NOMO-1 (cell line): ENCODE results near the gene USP32.
A peak's percentile ranks its signal among the peaks of the same experiment; 100 is the strongest.

Source experiments
- DNase-seq, 2 experiments: peaks; one replicate each; lab custom pipeline; 2025; ENCODE audit not compliant: unreplicated experiment in 2 of 2; lab: John Stamatoyannopoulos, UW

The USP32 gene

GRCh38 chr17:60160829-60161501 is 231.0 kb downstream of the USP32 start:
- DNase-seq = no peak

GRCh38 chr17:60159479-60159866 is 232.5 kb downstream of the USP32 start:
- no peak for DNase-seq

GRCh38 chr17:60158751-60159478 is 233.0 kb downstream of the USP32 start:
- DNase-seq = no peak

GRCh38 chr17:60157487-60158040 is 234.4 kb downstream of the USP32 start:
- no peak for DNase-seq

- no peak for DNase-seq
Observed at GRCh38 chr17:60156746-60157145, 235.2 kb downstream of the USP32 start.

- no peak for DNase-seq
Observed at GRCh38 chr17:60155815-60156214, 236.1 kb downstream of the USP32 start.

- DNase-seq = no peak
Observed at GRCh38 chr17:60155427-60155814, 236.5 kb downstream of the USP32 start.

GRCh38 chr17:60154616-60155426 is 237.1 kb downstream of the USP32 start:
- no peak for DNase-seq

- DNase-seq = no peak
Observed at GRCh38 chr17:60153606-60154390, 238.1 kb downstream of the USP32 start.

GRCh38 chr17:60151355-60151754 is 240.6 kb downstream of the USP32 start:
- DNase-seq = no peak

- no peak for DNase-seq
Observed at GRCh38 chr17:60149691-60150582, 242.0 kb downstream of the USP32 start, which contains the start of gene CA4. TSS of gene CA4 (plus strand) at chr17:60149973. CDS start at chr17:60150035, 62 bp downstream.

GRCh38 chr17:60148373-60148772 is 243.6 kb downstream of the USP32 start:
- no peak for DNase-seq

GRCh38 chr17:60147553-60148223 is 244.2 kb downstream of the USP32 start:
- DNase-seq = no peak

- no peak for DNase-seq
Observed at GRCh38 chr17:60146206-60146605, 245.7 kb downstream of the USP32 start.

- DNase-seq = no peak
Observed at GRCh38 chr17:60145006-60145935, 246.7 kb downstream of the USP32 start.

GRCh38 chr17:60142872-60143499 is 248.9 kb downstream of the USP32 start:
- peak; percentile 72 to 82 for DNase-seq
